Measurements from ENCODE around the gene TEAD4. TPM values are rescaled to one million over a fixed set of nuclear protein-coding genes. Genes with fewer than 3 reads are reported as not detected.

The TEAD4 gene
- total and polyA plus RNA-seq, 4 donors, result 0.79 to 3.8 (median 2.8) TPM

GRCh38 chr12:3004655-3005565 is 45.7 kb downstream of the TEAD4 start:
- Histone ChIP-seq H3K9ac (ENCODE audit: low read depth in 1 of 2, low read length in 2 of 2) (no peak overlapping the region), H3K27ac (ENCODE audit: low read depth in 1 of 2, low read length in 2 of 2) (no peak overlapping the region)

More at GRCh38 chr12:3004655-3005565, 45.7 kb downstream of the TEAD4 start:
- TF ChIP-seq GABPA (IDR thresholded peaks at IDR 0.05 in 1 of 2, conservative IDR thresholded peaks at IDR 0.05 in 1 of 2), result no peak
- TF ChIP-seq FOXA1 (IDR thresholded peaks at IDR 0.05), result no peak
- no peak for TF ChIP-seq YY1 (IDR thresholded peaks at IDR 0.05)
- TF ChIP-seq REST (IDR thresholded peaks at IDR 0.05), result no peak
- TF ChIP-seq ZBTB33 (IDR thresholded peaks at IDR 0.05), result no peak
- TF ChIP-seq HNF4G (IDR thresholded peaks at IDR 0.05), result no peak
- TF ChIP-seq CTCF (IDR thresholded peaks at IDR 0.05; ENCODE audit: low read depth, low read length, missing input control), result no peak
- TF ChIP-seq HNF4A (conservative IDR thresholded peaks at IDR 0.05), result no peak
- TF ChIP-seq TAF1 (conservative IDR thresholded peaks at IDR 0.05), result no peak
- no peak for TF ChIP-seq EGR1 (IDR thresholded peaks at IDR 0.05; ENCODE audit: low read depth in 2 of 2)
- no peak for TF ChIP-seq RXRA (IDR thresholded peaks at IDR 0.05)
- no peak for TF ChIP-seq JUND (IDR thresholded peaks at IDR 0.05)
- H3K9me3 ChIP-seq (ENCODE audit: control insufficient read depth in 4 of 4, low read length in 3 of 4), result no peaks in the 10 kb centered on the region
- no peak for DNase-seq (ENCODE audit: low spot score)
- no peak overlapping the region for H3K4me3 ChIP-seq (ENCODE audit: low read depth in 1 of 3, low read length in 3 of 3)
- WGBS, result 74% methylated on average over 15 of the region's 15 CpGs
- H3K4me1 ChIP-seq (ENCODE audit: control insufficient read depth in 4 of 4, insufficient read depth in 4 of 4, low read length in 3 of 4), result no peaks in the 10 kb centered on the region
- H3K36me3 ChIP-seq (ENCODE audit: control insufficient read depth in 4 of 4, insufficient read depth in 3 of 4, low read depth in 1 of 4, low read length in 3 of 4), result peaks cover 0 to 2% (median 0%) of the 10 kb centered on the region in 4 donors
- H3K27me3 ChIP-seq (ENCODE audit: control insufficient read depth in 4 of 4, insufficient read depth in 4 of 4, low read length in 3 of 4), result no peaks in the 10 kb centered on the region

Data from liver (tissue), 9 donors.